ENCODE results near the gene PRKN. TPM values are rescaled to one million over a fixed set of nuclear protein-coding genes. Genes with fewer than 3 reads are reported as not detected.

Gene PRKN
- total and polyA plus RNA-seq, 2 donors (not counting 3 experiments of a cell fraction or from before 2014, with no cell fraction given), result 0.06 TPM; not detected in 1

- H3K79me2 ChIP-seq (ENCODE audit: control insufficient read depth, insufficient read depth, low read length), result no peaks in the 10 kb centered on the region
- H3K36me3 ChIP-seq (ENCODE audit: control insufficient read depth in 2 of 2, extremely low read depth in 1 of 2, insufficient read depth in 2 of 2, low read length in 2 of 2), result no peaks in the 10 kb centered on the region
- FAIRE-seq (no peak), DNase-seq (ENCODE audit: low read depth, low spot score) (no peak)
- H4K20me1 ChIP-seq (replicated peaks; ENCODE audit: control insufficient read depth, extremely low read depth, insufficient read depth, low read length), result no peaks in the 10 kb centered on the region
- no TSS peak for BruUV-seq (replicated peaks)
- H2AFZ ChIP-seq (ENCODE audit: low read depth, low read length), result no peak overlapping the region
- no peaks in the 10 kb centered on the region for H3K4me1 ChIP-seq (ENCODE audit: control insufficient read depth, extremely low read depth, insufficient read depth, low read length)
- H3K4me2 ChIP-seq (ENCODE audit: insufficient read depth, low read length), result no peak overlapping the region
- TF ChIP-seq POLR2AphosphoS5 (IDR thresholded peaks at IDR 0.05; ENCODE audit: insufficient read depth, low read depth, low read length) (no peak), CTCF (IDR thresholded peaks at IDR 0.05; ENCODE audit: extremely low read depth in 1 of 2, insufficient read depth in 1 of 2, low read depth in 1 of 2, low read length in 2 of 2) (no peak), GATA2 (IDR thresholded peaks at IDR 0.05; ENCODE audit: insufficient read depth, insufficient read length, low read depth, low read length) (no peak), MYC (IDR thresholded peaks at IDR 0.05; ENCODE audit: low read depth, low read length) (no peak), EZH2 (IDR thresholded peaks at IDR 0.05; ENCODE audit: borderline replicate concordance, low read depth, low read length, severe bottlenecking) (no peak), POLR2A (IDR thresholded peaks at IDR 0.05; ENCODE audit: low read depth, low read length) (no peak), FOS (IDR thresholded peaks at IDR 0.05; ENCODE audit: borderline replicate concordance, insufficient read depth, low read length) (no peak), JUN (IDR thresholded peaks at IDR 0.05; ENCODE audit: borderline replicate concordance, insufficient read depth, insufficient read length, low read depth) (no peak)
- TF ChIP-seq, protein P1, sequence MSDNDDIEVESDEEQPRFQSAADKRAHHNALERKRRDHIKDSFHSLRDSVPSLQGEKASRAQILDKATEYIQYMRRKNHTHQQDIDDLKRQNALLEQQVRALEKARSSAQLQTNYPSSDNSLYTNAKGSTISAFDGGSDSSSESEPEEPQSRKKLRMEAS (IDR thresholded peaks at IDR 0.05; ENCODE audit: insufficient read depth, insufficient read length), result no peak
- no peak overlapping the region for H3K4me3 ChIP-seq (replicated peaks in 1 of 3; ENCODE audit: insufficient read depth in 1 of 3, low read depth in 1 of 3, low read length in 3 of 3)
- no peaks in the 10 kb centered on the region for H3K27me3 ChIP-seq (ENCODE audit: control insufficient read depth in 2 of 2, insufficient read depth in 2 of 2, low read length in 2 of 2)
- dilution Hi-C loops (cut with MboI; ENCODE audit: extremely low pct_ligation_motif_present, low sequenced_read_pairs) (no loop called here), intact Hi-C loops (cut with micrococcal nuclease) (no loop called here)
- no peaks in the 10 kb centered on the region for H3K9me1 ChIP-seq (replicated peaks; ENCODE audit: control insufficient read depth, extremely low read depth, insufficient read depth, low read length)
- no peak overlapping the region for H3K9ac ChIP-seq (replicated peaks; ENCODE audit: extremely low read depth, insufficient read depth, low read length)
- ChIA-PET CTCF (no interaction called here), POLR2A (no interaction called here)
- no peak overlapping the region for H3K27ac ChIP-seq (ENCODE audit: insufficient read depth, low read depth, low read length)
- H3K9me3 ChIP-seq (replicated peaks; ENCODE audit: control insufficient read depth, insufficient read depth, low read length), result no peaks in the 10 kb centered on the region
Observed at GRCh38 chr6:161543684-161544309, 1183.8 kb downstream of the PRKN start.

Data from endothelial cell of umbilical vein (primary cell).